HUES6 (cell line): ENCODE data around the gene RAB3C.

Experiments used
- H3K27ac ChIP-seq: 2 replicates; pipeline ENCODE4 v1.7.0; 2013; ENCODE audit warnings: low read depth, mild to moderate bottlenecking, low read length, inconsistent platforms
- H3K27me3 ChIP-seq: 2 replicates; pipeline ENCODE4 v1.6.1; 2013; ENCODE audit warnings: low read length; ENCODE audit not compliant: control insufficient read depth, insufficient read depth
- H3K36me3 ChIP-seq: 2 replicates; pipeline ENCODE4 v1.6.1; 2013; ENCODE audit warnings: low read length; ENCODE audit not compliant: control insufficient read depth, insufficient read depth
- H3K4me1 ChIP-seq: 2 replicates; pipeline ENCODE4 v1.6.1; 2013; ENCODE audit warnings: low read length; ENCODE audit not compliant: control insufficient read depth, insufficient read depth
- H3K4me3 ChIP-seq: 2 replicates; pipeline ENCODE4 v1.5.1; 2013; ENCODE audit warnings: low read depth, low read length
- H3K9ac ChIP-seq: one replicate; pipeline ENCODE4 v1.6.1; 2013; ENCODE audit warnings: mild to moderate bottlenecking, low read length
- H3K9me3 ChIP-seq: 2 replicates; pipeline ENCODE4 v1.6.1; 2013; ENCODE audit warnings: low read depth, low read length; ENCODE audit not compliant: control insufficient read depth, insufficient read depth

RAB3C gene

GRCh38 chr5:58828258-58828657 lies 245.4 kb downstream of the RAB3C start:
- no peak overlapping the region for H3K4me3 ChIP-seq
- no peaks in the 10 kb centered on the region for H3K4me1 ChIP-seq
- no peak overlapping the region for H3K27ac ChIP-seq
- no peaks in the 10 kb centered on the region for H3K36me3 ChIP-seq
- H3K9ac ChIP-seq, result no peak overlapping the region
- H3K27me3 ChIP-seq, result no peaks in the 10 kb centered on the region
- no peaks in the 10 kb centered on the region for H3K9me3 ChIP-seq

GRCh38 chr5:58834242-58835225 lies 251.7 kb downstream of the RAB3C start:
- H3K27me3 ChIP-seq, result no peaks in the 10 kb centered on the region
- H3K4me1 ChIP-seq, result no peaks in the 10 kb centered on the region
- no peaks in the 10 kb centered on the region for H3K9me3 ChIP-seq
- H3K4me3 ChIP-seq, result no peak overlapping the region
- H3K36me3 ChIP-seq, result no peaks in the 10 kb centered on the region
- no peak overlapping the region for H3K27ac ChIP-seq
- H3K9ac ChIP-seq, result no peak overlapping the region

- no peak overlapping the region for H3K27ac ChIP-seq
- H3K4me3 ChIP-seq, result no peak overlapping the region
- H3K9me3 ChIP-seq, result no peaks in the 10 kb centered on the region
- H3K36me3 ChIP-seq, result no peaks in the 10 kb centered on the region
- H3K27me3 ChIP-seq, result no peaks in the 10 kb centered on the region
- no peaks in the 10 kb centered on the region for H3K4me1 ChIP-seq
- H3K9ac ChIP-seq, result no peak overlapping the region
These were observed 253.5 kb downstream of the RAB3C start for GRCh38 chr5:58836351-58836750.

GRCh38 chr5:58838729-58839128 lies 255.9 kb downstream of the RAB3C start:
- H3K36me3 ChIP-seq, result no peaks in the 10 kb centered on the region
- H3K27me3 ChIP-seq, result no peaks in the 10 kb centered on the region
- H3K9ac ChIP-seq, result no peak overlapping the region
- no peaks in the 10 kb centered on the region for H3K4me1 ChIP-seq
- H3K27ac ChIP-seq, result no peak overlapping the region
- no peak overlapping the region for H3K4me3 ChIP-seq
- no peaks in the 10 kb centered on the region for H3K9me3 ChIP-seq

GRCh38 chr5:58842852-58843251 lies 260.0 kb downstream of the RAB3C start:
- no peaks in the 10 kb centered on the region; the same call in 1 of the 2 replicates for H3K27me3 ChIP-seq
- H3K4me1 ChIP-seq, result no peaks in the 10 kb centered on the region
- H3K4me3 ChIP-seq, result no peak overlapping the region
- no peaks in the 10 kb centered on the region for H3K9me3 ChIP-seq
- no peak overlapping the region for H3K9ac ChIP-seq
- H3K27ac ChIP-seq, result no peak overlapping the region
- no peaks in the 10 kb centered on the region for H3K36me3 ChIP-seq

GRCh38 chr5:58844395-58844794 lies 261.5 kb downstream of the RAB3C start:
- Histone ChIP-seq H3K9me3 (no peaks in the 10 kb centered on the region), H3K36me3 (no peaks in the 10 kb centered on the region), H3K27ac (no peak overlapping the region), H3K9ac (no peak overlapping the region), H3K4me3 (no peak overlapping the region), H3K27me3 (no peaks in the 10 kb centered on the region; the same call in 1 of the 2 replicates), H3K4me1 (no peaks in the 10 kb centered on the region)

- H3K27ac ChIP-seq, result no peak overlapping the region
- peaks cover 3% of the 10 kb centered on the region for H3K4me1 ChIP-seq
- H3K9ac ChIP-seq, result no peak overlapping the region
These were observed 264.2 kb downstream of the RAB3C start for GRCh38 chr5:58847041-58847440.

GRCh38 chr5:58849223-58849622 lies 266.3 kb downstream of the RAB3C start:
- Histone ChIP-seq H3K27ac (no peak overlapping the region), H3K4me1 (peaks cover 3% of the 10 kb centered on the region), H3K9ac (no peak overlapping the region), H3K36me3 (no peaks in the 10 kb centered on the region), H3K27me3 (no peaks in the 10 kb centered on the region; the same call in 1 of the 2 replicates), H3K9me3 (no peaks in the 10 kb centered on the region), H3K4me3 (no peak overlapping the region)

More at GRCh38 chr5:58847041-58847440, 264.2 kb downstream of the RAB3C start:
- Histone ChIP-seq H3K9me3 (no peaks in the 10 kb centered on the region), H3K27me3 (no peaks in the 10 kb centered on the region; the same call in 1 of the 2 replicates), H3K36me3 (no peaks in the 10 kb centered on the region), H3K4me3 (no peak overlapping the region)

GRCh38 chr5:58849921-58850667 lies 267.2 kb downstream of the RAB3C start:
- H3K36me3 ChIP-seq, result no peaks in the 10 kb centered on the region
- H3K4me1 ChIP-seq, result peaks cover 3% of the 10 kb centered on the region
- H3K9ac ChIP-seq, result no peak overlapping the region
- no peaks in the 10 kb centered on the region; the same call in 1 of the 2 replicates for H3K27me3 ChIP-seq
- no peak overlapping the region for H3K4me3 ChIP-seq
- no peaks in the 10 kb centered on the region for H3K9me3 ChIP-seq
- H3K27ac ChIP-seq, result no peak overlapping the region

- Histone ChIP-seq H3K36me3 (no peaks in the 10 kb centered on the region), H3K9ac (no peak overlapping the region), H3K27me3 (no peaks in the 10 kb centered on the region; the same call in 1 of the 2 replicates), H3K4me1 (peaks cover 3% of the 10 kb centered on the region), H3K9me3 (no peaks in the 10 kb centered on the region), H3K4me3 (no peak overlapping the region), H3K27ac (no peak overlapping the region)
These were observed 268.3 kb downstream of the RAB3C start for GRCh38 chr5:58851153-58851552.

GRCh38 chr5:58851571-58851970 lies 268.7 kb downstream of the RAB3C start:
- no peaks in the 10 kb centered on the region; the same call in 1 of the 2 replicates for H3K27me3 ChIP-seq
- H3K9me3 ChIP-seq, result no peaks in the 10 kb centered on the region
- no peak overlapping the region for H3K27ac ChIP-seq
- H3K4me3 ChIP-seq, result no peak overlapping the region
- peaks cover 3% of the 10 kb centered on the region for H3K4me1 ChIP-seq
- H3K9ac ChIP-seq, result no peak overlapping the region
- no peaks in the 10 kb centered on the region for H3K36me3 ChIP-seq
